H1 (cell line): Measurements from ENCODE around the gene RHOB. TPM values are rescaled to one million over a fixed set of nuclear protein-coding genes. Genes with fewer than 3 reads are reported as not detected.

Source experiments
- CTCF ChIA-PET: fragments of 300-600 bp; sonication (Branson Sonifier 250); formaldehyde crosslinking; loops from one replicate; lab custom pipeline; 2021; ENCODE audit not compliant: partially characterized antibody; lab: Charles Lee
- POLR2A ChIA-PET: fragments of 300-600 bp; sonication (Branson Sonifier 250); formaldehyde crosslinking; loops from one replicate; lab custom pipeline; 2021; ENCODE audit warnings: inconsistent platforms; ENCODE audit not compliant: partially characterized antibody; lab: Charles Lee
- DNase-seq, 2 experiments: peaks; one replicate each; pipeline versions ENCODE4 v3.0.0 to v3.0.0-alpha.2; 2010 to 2022; ENCODE audit warnings: low spot score in 2 of 2, low read depth in 1 of 2, mixed read lengths in 1 of 2
- FAIRE-seq: peaks from 2 replicates; lab custom pipeline; 2011; peaks lifted over from hg19 to GRCh38; lab: Jason Lieb, UNC
- H2AFZ ChIP-seq: 2 replicates; pipeline ENCODE4 v1.8.1; 2012; ENCODE audit warnings: low read length, inconsistent platforms
- H2AK5ac ChIP-seq: 2 replicates; pipeline ENCODE4 v1.6.1; 2013; ENCODE audit warnings: low read depth, low read length
- H2BK120ac ChIP-seq: replicated peaks from 2 replicates; pipeline ENCODE3; 2013; ENCODE audit warnings: low read depth, low read length, inconsistent platforms
- H2BK12ac ChIP-seq: 2 replicates; pipeline ENCODE4 v1.6.1; 2013; ENCODE audit warnings: low read depth, low read length
- H2BK15ac ChIP-seq: 2 replicates; pipeline ENCODE4 v1.6.1; 2013; ENCODE audit warnings: low read length
- H2BK20ac ChIP-seq: 2 replicates; pipeline ENCODE4 v1.6.1; 2013; ENCODE audit warnings: low read length
- H2BK5ac ChIP-seq: 2 replicates; pipeline ENCODE4 v1.6.1; 2013; ENCODE audit warnings: low read depth, low read length
- H3K14ac ChIP-seq: 2 replicates; pipeline ENCODE4 v1.6.1; 2013; ENCODE audit warnings: inconsistent platforms; ENCODE audit not compliant: insufficient read length
- H3K18ac ChIP-seq: 2 replicates; pipeline ENCODE4 v1.6.1; 2013; ENCODE audit warnings: low read length; ENCODE audit errors: extremely low read depth
- H3K23ac ChIP-seq: 2 replicates; pipeline ENCODE4 v1.6.1; 2013; ENCODE audit warnings: inconsistent platforms; ENCODE audit not compliant: insufficient read length
- H3K23me2 ChIP-seq: 2 replicates; pipeline ENCODE4 v1.6.1; 2013; ENCODE audit warnings: low read depth, low read length
- H3K27ac ChIP-seq: 2 replicates; pipeline ENCODE4 v1.6.1; 2011; ENCODE audit warnings: low read depth, low read length, inconsistent platforms
- H3K27me3 ChIP-seq, 4 experiments: replicated peaks in 1 of 4; 1 replicate in 1 of 4; 2 replicates in 3 of 4; pipeline versions ENCODE4 v1.6.1 to v1.8.1; 2011 to 2013; ENCODE audit warnings: low read length in 3 of 4, mild to moderate bottlenecking in 3 of 4, inconsistent platforms in 2 of 4, mixed read lengths in 2 of 4, moderate library complexity in 1 of 4; ENCODE audit not compliant: control insufficient read depth in 3 of 4, insufficient read depth in 3 of 4; ENCODE audit errors: extremely low read depth in 1 of 4
- H3K36me3 ChIP-seq, 4 experiments: 2 replicates each; pipeline versions ENCODE4 v1.6.1 to v1.8.1; 2011 to 2013; ENCODE audit warnings: mild to moderate bottlenecking in 4 of 4, low read length in 3 of 4, moderate library complexity in 2 of 4, control low read depth in 1 of 4, inconsistent platforms in 1 of 4; ENCODE audit not compliant: insufficient read depth in 4 of 4, control insufficient read depth in 2 of 4
- H3K4ac ChIP-seq: replicated peaks from 2 replicates; pipeline ENCODE3; 2013; ENCODE audit warnings: low read length, low read depth, mixed read lengths, inconsistent platforms; ENCODE audit not compliant: insufficient read length
- H3K4me1 ChIP-seq, 4 experiments: replicated peaks in 1 of 4; 1 replicate in 1 of 4; 2 replicates in 3 of 4; pipeline versions ENCODE4 v1.6.1 to v1.8.1; 2011 to 2013; ENCODE audit warnings: low read length in 3 of 4, inconsistent platforms in 2 of 4, mixed read lengths in 1 of 4; ENCODE audit not compliant: insufficient read depth in 4 of 4, control insufficient read depth in 3 of 4
- H3K4me2 ChIP-seq, 2 experiments: 2 replicates each; pipeline versions ENCODE4 v1.6.1 to v1.8.1; 2011 to 2013; ENCODE audit warnings: low read depth in 2 of 2, low read length in 2 of 2, control low read depth in 1 of 2, inconsistent platforms in 1 of 2, mild to moderate bottlenecking in 1 of 2; ENCODE audit not compliant: insufficient read depth in 1 of 2
- H3K4me3 ChIP-seq, 4 experiments: fragments of 200-600, 300-600 bp in 1 of 4; sonication (generic), shearing (Covaris generic), sonication (Bioruptor Twin) in 1 of 4; 2 replicates each; pipeline versions ENCODE4 v1.5.1 to v1.8.1; 2011 to 2016; ENCODE audit warnings: low read length in 4 of 4, low read depth in 3 of 4, control low read depth in 2 of 4, inconsistent platforms in 2 of 4, mild to moderate bottlenecking in 2 of 4, mixed read lengths in 1 of 4, moderate library complexity in 1 of 4; ENCODE audit not compliant: insufficient read depth in 2 of 4; ENCODE audit errors: extremely low read depth in 1 of 4
- H3K56ac ChIP-seq: replicated peaks from 2 replicates; pipeline ENCODE3; 2013; ENCODE audit warnings: low read depth, mild to moderate bottlenecking, mixed read lengths, low read length, inconsistent platforms; ENCODE audit not compliant: insufficient read length
- H3K79me1 ChIP-seq: 2 replicates; pipeline ENCODE4 v1.6.1; 2013; ENCODE audit warnings: low read depth, low read length, control low read depth
- H3K79me2 ChIP-seq, 2 experiments: 2 replicates each; pipeline versions ENCODE4 v1.6.1 to v1.8.1; 2012 to 2013; ENCODE audit warnings: low read length in 2 of 2, mild to moderate bottlenecking in 2 of 2, inconsistent platforms in 1 of 2; ENCODE audit not compliant: insufficient read depth in 2 of 2, control insufficient read depth in 1 of 2
- H3K9ac ChIP-seq, 4 experiments: replicated peaks in 1 of 4; 1 replicate in 1 of 4; 2 replicates in 3 of 4; pipeline versions ENCODE4 v1.6.1 to v1.8.1; 2011 to 2013; ENCODE audit warnings: low read depth in 3 of 4, low read length in 3 of 4, control low read depth in 2 of 4, mild to moderate bottlenecking in 2 of 4, moderate library complexity in 2 of 4, inconsistent platforms in 1 of 4; ENCODE audit errors: extremely low read depth in 1 of 4
- H3K9me3 ChIP-seq, 2 experiments: 2 replicates each; pipeline versions ENCODE4 v1.6.1 to v1.8.1; 2012 to 2013; ENCODE audit warnings: mild to moderate bottlenecking in 2 of 2, moderate library complexity in 2 of 2, control low read depth in 1 of 2, inconsistent platforms in 1 of 2, low read depth in 1 of 2, low read length in 1 of 2, mixed read lengths in 1 of 2; ENCODE audit not compliant: insufficient read depth in 2 of 2
- H4K20me1 ChIP-seq, 2 experiments: replicated peaks in 1 of 2; 2 replicates each; pipeline versions ENCODE3 to v1.8.1; 2011 to 2013; ENCODE audit warnings: inconsistent platforms in 2 of 2, low read length in 2 of 2, mild to moderate bottlenecking in 1 of 2; ENCODE audit not compliant: insufficient read depth in 2 of 2, control insufficient read depth in 1 of 2
- H4K5ac ChIP-seq: 2 replicates; pipeline ENCODE4 v1.6.1; 2013; ENCODE audit warnings: low read length, low read depth, mixed read lengths, inconsistent platforms; ENCODE audit not compliant: insufficient read length
- H4K8ac ChIP-seq: 2 replicates; pipeline ENCODE4 v1.8.0; 2013; ENCODE audit warnings: mild to moderate bottlenecking, moderate library complexity, low read length, inconsistent platforms; ENCODE audit not compliant: insufficient read depth; ENCODE audit errors: extremely low read depth
- H4K91ac ChIP-seq: replicated peaks from 2 replicates; pipeline ENCODE3; 2013; ENCODE audit warnings: low read length, mixed read lengths, inconsistent platforms; ENCODE audit not compliant: insufficient read length
- CEBPB ChIP-seq: IDR thresholded peaks from 2 replicates; pipeline ENCODE4 v1.6.1; 2012; ENCODE audit warnings: low read depth, low read length
- CTCF ChIP-seq, 3 experiments: IDR thresholded peaks; 1 replicate in 2 of 3; 2 replicates in 1 of 3; pipeline versions ENCODE4 v1.5.1 to v1.6.1; 2011; ENCODE audit warnings: low read length in 3 of 3, mild to moderate bottlenecking in 3 of 3, inconsistent platforms in 2 of 3, low read depth in 1 of 3, moderate library complexity in 1 of 3; ENCODE audit not compliant: insufficient read depth in 1 of 3; ENCODE audit errors: control extremely low read depth in 1 of 3
- EP300 ChIP-seq, 2 experiments: IDR thresholded peaks; 1 replicate in 1 of 2; 2 replicates in 1 of 2; pipeline ENCODE4 v1.6.1; 2011 to 2012; ENCODE audit warnings: low read depth in 2 of 2, low read length in 2 of 2, mild to moderate bottlenecking in 2 of 2, borderline replicate concordance in 1 of 2, inconsistent platforms in 1 of 2, moderate library complexity in 1 of 2
- HDAC2 ChIP-seq, 2 experiments: fragments of 300-600 bp in 1 of 2; sonication (generic) in 1 of 2; IDR thresholded peaks; 2 replicates each; pipeline ENCODE4 v1.6.1; 2011 to 2012; ENCODE audit warnings: low read depth in 2 of 2, low read length in 2 of 2, mild to moderate bottlenecking in 2 of 2, moderate library complexity in 2 of 2, borderline replicate concordance in 1 of 2, inconsistent platforms in 1 of 2
- MAFK ChIP-seq: IDR thresholded peaks from 2 replicates; pipeline ENCODE4 v1.6.1; 2012; ENCODE audit warnings: low read depth, mild to moderate bottlenecking, improper control_type of control experiment, low read length
- POLR2A ChIP-seq, 2 experiments: IDR thresholded peaks; 1 replicate in 1 of 2; 2 replicates in 1 of 2; pipeline ENCODE4 v1.6.1; 2011; ENCODE audit warnings: low read depth in 2 of 2, low read length in 2 of 2, mild to moderate bottlenecking in 2 of 2; ENCODE audit errors: control extremely low read depth in 1 of 2
- RAD21 ChIP-seq, 2 experiments: IDR thresholded peaks in 1 of 2; conservative IDR thresholded peaks in 1 of 2; 2 replicates each; pipeline ENCODE4 v1.6.1; 2011; ENCODE audit warnings: low read depth in 2 of 2, low read length in 2 of 2, improper control_type of control experiment in 1 of 2, inconsistent platforms in 1 of 2, mild to moderate bottlenecking in 1 of 2, moderate library complexity in 1 of 2
- RBBP5 ChIP-seq: IDR thresholded peaks from 2 replicates; pipeline ENCODE4 v1.7.1; 2012; ENCODE audit warnings: low read depth, mild to moderate bottlenecking, inconsistent platforms, low read length, moderate library complexity, borderline replicate concordance
- RFX5 ChIP-seq: IDR thresholded peaks from 2 replicates; pipeline ENCODE4 v1.6.1; 2011; ENCODE audit warnings: low read depth, low read length, improper control_type of control experiment, borderline replicate concordance
- TCF12 ChIP-seq: IDR thresholded peaks from 2 replicates; pipeline ENCODE4 v1.6.1; 2011; ENCODE audit warnings: low read depth, mild to moderate bottlenecking, low read length
- ZNF274 ChIP-seq: IDR thresholded peaks from 2 replicates; pipeline ENCODE4 v1.7.0; 2012; ENCODE audit warnings: low read length, borderline replicate concordance; ENCODE audit errors: extremely low read depth
- WGBS, 2 experiments: shearing (Covaris generic) in 1 of 2; methylation state at CpG; one replicate each; pipeline versions ENCODE4 v1.1.6 to v1.1.7; 2013 to 2015; ENCODE audit warnings: low lambda C conversion rate in 2 of 2, mixed read lengths in 2 of 2, inconsistent platforms in 1 of 2, low coverage in 1 of 2, missing lambda C conversion rate in 1 of 2; ENCODE audit not compliant: insufficient replicate concordance in 2 of 2, insufficient coverage in 1 of 2, insufficient read length in 1 of 2; ENCODE audit errors: extremely low coverage in 1 of 2, missing lambda C conversion rate in 1 of 2; 5-methylcytosine and 5-hydroxymethylcytosine counted together
- polyA plus RNA-seq, 7 experiments: library from polyadenylated mRNA; depleted of rRNA in 3 of 7; stranded (reverse) in 5 of 7; unstranded in 2 of 7; fragments of >200 nt in 5 of 7; fragments of 200-250 nt in 2 of 7; gene quantifications; 1 replicate in 5 of 7; 2 replicates in 1 of 7; 4 replicates in 1 of 7; pipeline versions ENCODE4 v1.2.1 to v1.2.3, GENCODE V29; 2011 to 2013; ENCODE audit warnings: missing spikeins in 2 of 7, mixed read lengths in 2 of 7
- total RNA-seq: library from RNA; stranded (reverse); fragmentation: NEBNext Ultra II Directional; extraction: Animal tissue kit (Norgen Biotek cat#: 25700); gene quantifications from 2 replicates; pipeline ENCODE4 v1.2.1, GENCODE V29; 2021

RHOB gene
- total and polyA plus RNA-seq, 2 of the 8 experiments (the other 6 are each of a cell fraction or from before 2014, with no cell fraction given), result 9.3 to 9.5 TPM

- Histone ChIP-seq H3K4me2 (no peak overlapping the region), H3K4me3 (no peak overlapping the region), H4K91ac (no peak overlapping the region), H2BK15ac (no peak overlapping the region), H4K8ac (no peak overlapping the region), H3K23me2 (no peaks in the 10 kb centered on the region), H3K9ac (no peak overlapping the region), H3K27me3 (no peaks in the 10 kb centered on the region), H2AFZ (no peak overlapping the region), H3K4ac (no peak overlapping the region), H4K5ac (no peak overlapping the region), H3K18ac (no peak overlapping the region), H3K23ac (no peak overlapping the region), H3K79me2 (no peaks in the 10 kb centered on the region), H4K20me1 (no peaks in the 10 kb centered on the region), H2BK120ac (no peak overlapping the region), H2BK20ac (no peak overlapping the region), H2AK5ac (no peak overlapping the region), H3K79me1 (no peaks in the 10 kb centered on the region), H3K4me1 (peaks cover 5 to 8% (median 6%) of the 10 kb centered on the region in 4 experiments; a peak in 6 of 7 replicates), H3K9me3 (no peaks in the 10 kb centered on the region), H3K36me3 (no peaks in the 10 kb centered on the region), H2BK5ac (no peak overlapping the region), H3K27ac (no peak overlapping the region), H3K14ac (no peak overlapping the region), H3K56ac (no peak overlapping the region), H2BK12ac (no peak overlapping the region)
- DNase-seq (no peak), FAIRE-seq (no peak)
- ChIA-PET CTCF (interaction anchor here (0.6 to 1.0 kb wide), 2 partner anchors 23 to 127 kb away, joined by 3 read pairs; no protein-coding TSS in a partner anchor), POLR2A (interaction anchor here (2.0 kb wide), 1 partner anchor 36 kb away, joined by 8 read pairs; the partner anchor contains the start of gene RHOB)
- 89% methylated on average over 3 of the region's 3 CpGs; no CpG with 5 or more reads in 1 of the 2 experiments for WGBS, 2 experiments
- TF ChIP-seq CEBPB, result no peak
- TF ChIP-seq RFX5, result no peak
- no peak for TF ChIP-seq CTCF (IDR thresholded peaks at IDR 0.05; ENCODE audit: control extremely low read depth in 1 of 3, insufficient read depth in 1 of 3, low read depth in 1 of 3, low read length in 3 of 3)
- no peak for TF ChIP-seq MAFK
- no peak for TF ChIP-seq RBBP5
- TF ChIP-seq RAD21 (IDR thresholded peaks at IDR 0.05 in 1 of 2, conservative IDR thresholded peaks at IDR 0.05 in 1 of 2; ENCODE audit: low read depth in 2 of 2, low read length in 2 of 2), result no peak
- no peak for TF ChIP-seq POLR2A (IDR thresholded peaks at IDR 0.05; ENCODE audit: control extremely low read depth in 1 of 2, low read depth in 2 of 2, low read length in 2 of 2)
- TF ChIP-seq HDAC2 (IDR thresholded peaks at IDR 0.05; ENCODE audit: borderline replicate concordance in 1 of 2, low read depth in 2 of 2, low read length in 2 of 2), result no peak
- TF ChIP-seq EP300 (IDR thresholded peaks at IDR 0.05; ENCODE audit: borderline replicate concordance in 1 of 2, low read depth in 2 of 2, low read length in 2 of 2), result no peak
- no peak for TF ChIP-seq ZNF274
- no peak for TF ChIP-seq TCF12
These were observed 35.9 kb downstream of the RHOB start for GRCh38 chr2:20482725-20483124.
